ENCODE data around the gene THAP11. TPM values are rescaled to one million over a fixed set of nuclear protein-coding genes. Genes with fewer than 3 reads are reported as not detected.
"Not testable (repeated sequence)": the region's sequence is repeated elsewhere in the genome, so short reads cannot be mapped to it uniquely, and the experiment has no call there.

THAP11 gene
- total RNA-seq, 1 donor from 2014 or later = 64.0 TPM

GRCh38 chr16:67864044-67864443 is 21.9 kb downstream of the THAP11 start:
- DNase-seq = not testable (repeated sequence)

DNA sequence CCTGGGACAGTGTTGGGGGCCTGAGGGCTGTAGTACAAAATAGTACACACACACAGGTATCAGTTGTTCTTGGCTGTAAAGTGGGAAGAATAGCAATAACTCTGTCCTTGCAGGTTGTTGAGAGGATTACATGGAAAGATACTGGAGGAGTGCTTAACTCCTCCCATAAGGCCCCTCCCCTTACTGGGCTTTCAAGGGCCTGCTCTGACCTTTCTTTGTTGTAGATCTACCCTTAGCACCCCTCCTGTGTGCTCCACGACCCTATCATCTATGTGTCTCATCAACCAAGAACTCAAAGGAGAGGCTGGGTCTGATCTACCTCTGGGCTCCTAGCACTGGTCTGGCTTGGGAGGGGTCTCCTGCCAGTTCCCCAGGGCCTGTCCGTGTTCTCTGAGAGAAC is 22.5 kb downstream of the THAP11 start:
- no peak for DNase-seq

- DNase-seq = peak; percentile 68
These were observed 23.2 kb downstream of the THAP11 start for GRCh38 chr16:67865318-67865717.

GRCh38 chr16:67868290-67868689 is 26.2 kb downstream of the THAP11 start:
- no peak for DNase-seq

GRCh38 chr16:67869653-67870052 is 27.5 kb downstream of the THAP11 start:
- no peak for DNase-seq

GRCh38 chr16:67871256-67871655 is 29.1 kb downstream of the THAP11 start:
- no peak for DNase-seq

- DNase-seq = no peak
These were observed 30.1 kb downstream of the THAP11 start for GRCh38 chr16:67872131-67872630.

- peak; percentile 86 for DNase-seq
These were observed 30.7 kb downstream of the THAP11 start, which contains the start of gene EDC4 for GRCh38 chr16:67872631-67873434. Gene EDC4 (plus strand): TSS chr16:67873052. CDS start chr16:67873262, 210 bp downstream.

- DNase-seq = peak; percentile 23
These were observed 31.6 kb downstream of the THAP11 start for GRCh38 chr16:67873435-67874370.

DNA sequence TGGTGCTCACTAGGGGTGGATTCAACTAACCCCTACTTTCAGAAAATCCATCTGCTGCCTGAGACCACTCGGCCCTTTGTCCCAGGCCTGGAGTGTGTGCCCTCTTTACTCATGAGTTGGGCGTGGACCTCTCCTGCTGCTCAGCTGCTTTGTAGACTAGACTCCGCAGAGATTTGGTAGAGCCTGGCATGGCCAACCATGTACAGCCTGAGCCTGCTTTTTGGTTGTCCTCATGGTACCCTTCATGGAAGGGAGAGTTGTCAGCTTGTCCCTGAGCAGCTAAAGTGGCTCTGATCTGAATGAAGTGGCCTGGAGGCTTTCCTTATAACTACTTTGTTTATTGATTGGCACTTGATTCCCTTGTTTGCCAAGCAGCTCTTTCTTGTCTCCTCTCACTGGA is 32.3 kb downstream of the THAP11 start:
- DNase-seq = no peak

GRCh38 chr16:67877064-67877463 is 34.9 kb downstream of the THAP11 start:
- DNase-seq = no peak

DNA sequence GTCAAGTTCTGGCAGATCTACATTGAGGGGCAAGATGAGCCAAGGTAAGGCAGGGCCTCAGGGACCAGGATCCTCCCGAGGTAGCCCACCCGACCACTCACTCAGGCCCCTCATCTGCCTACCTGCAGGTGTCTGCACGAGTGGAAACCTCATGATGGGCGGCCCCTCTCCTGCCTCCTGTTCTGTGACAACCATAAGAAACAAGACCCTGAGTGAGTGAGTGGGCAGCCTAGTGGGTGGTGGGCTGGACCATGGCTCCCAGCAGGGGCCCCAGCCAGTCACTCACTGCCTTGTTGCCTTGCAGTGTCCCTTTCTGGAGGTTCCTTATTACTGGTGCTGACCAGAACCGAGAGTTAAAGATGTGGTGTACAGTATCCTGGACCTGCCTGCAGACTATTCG is 36.1 kb downstream of the THAP11 start:
- DNase-seq = no peak

DNA sequence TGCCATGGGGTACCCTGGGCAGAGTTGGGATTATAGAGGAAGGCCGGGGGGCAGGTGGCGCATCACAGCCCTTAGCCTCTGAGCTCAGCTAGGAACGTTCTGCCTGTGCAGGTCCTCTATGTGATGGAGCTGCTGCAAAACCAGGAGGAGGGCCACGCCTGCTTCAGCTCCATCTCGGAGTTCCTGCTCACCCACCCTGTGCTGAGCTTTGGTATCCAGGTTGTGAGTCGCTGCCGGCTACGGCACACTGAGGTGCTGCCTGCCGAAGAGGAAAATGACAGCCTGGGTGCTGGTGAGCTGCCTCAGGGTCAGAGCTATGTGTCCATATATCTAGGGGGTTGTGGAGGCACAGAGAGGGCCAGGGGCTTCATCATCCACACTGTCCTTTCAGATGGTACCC is 36.7 kb downstream of the THAP11 start:
- DNase-seq = no peak

- no peak for DNase-seq
These were observed 37.3 kb downstream of the THAP11 start for GRCh38 chr16:67879462-67879861.

DNA sequence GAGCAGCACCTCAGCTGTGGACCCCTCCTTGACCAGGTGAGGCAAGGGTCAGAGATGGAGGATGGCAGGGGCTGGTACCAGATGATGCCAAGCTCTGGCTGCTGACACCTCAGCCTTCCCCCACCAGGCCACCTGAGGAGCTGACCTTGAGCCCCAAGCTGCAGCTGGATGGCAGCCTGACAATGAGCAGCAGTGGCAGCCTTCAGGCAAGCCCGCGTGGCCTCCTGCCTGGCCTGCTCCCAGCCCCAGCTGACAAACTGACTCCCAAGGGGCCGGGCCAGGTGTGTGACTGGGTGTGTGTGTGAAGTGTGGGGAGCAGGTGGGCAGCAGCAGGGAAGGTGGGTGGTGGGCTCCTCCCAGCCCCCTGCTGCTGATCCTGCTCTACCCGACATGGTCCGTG is 37.8 kb downstream of the THAP11 start:
- no peak for DNase-seq

DNA sequence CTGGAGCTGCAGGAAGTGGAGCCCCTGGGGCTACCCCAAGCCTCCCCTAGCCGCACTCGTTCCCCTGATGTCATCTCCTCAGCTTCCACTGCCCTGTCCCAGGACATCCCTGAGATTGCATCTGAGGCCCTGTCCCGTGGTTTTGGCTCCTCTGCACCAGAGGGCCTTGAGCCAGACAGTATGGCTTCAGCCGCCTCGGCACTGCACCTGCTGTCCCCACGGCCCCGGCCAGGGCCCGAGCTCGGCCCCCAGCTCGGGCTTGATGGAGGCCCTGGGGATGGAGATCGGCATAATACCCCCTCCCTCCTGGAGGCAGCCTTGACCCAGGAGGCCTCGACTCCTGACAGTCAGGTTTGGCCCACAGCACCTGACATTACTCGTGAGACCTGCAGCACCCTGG is 38.5 kb downstream of the THAP11 start:
- DNase-seq = no peak

DNA sequence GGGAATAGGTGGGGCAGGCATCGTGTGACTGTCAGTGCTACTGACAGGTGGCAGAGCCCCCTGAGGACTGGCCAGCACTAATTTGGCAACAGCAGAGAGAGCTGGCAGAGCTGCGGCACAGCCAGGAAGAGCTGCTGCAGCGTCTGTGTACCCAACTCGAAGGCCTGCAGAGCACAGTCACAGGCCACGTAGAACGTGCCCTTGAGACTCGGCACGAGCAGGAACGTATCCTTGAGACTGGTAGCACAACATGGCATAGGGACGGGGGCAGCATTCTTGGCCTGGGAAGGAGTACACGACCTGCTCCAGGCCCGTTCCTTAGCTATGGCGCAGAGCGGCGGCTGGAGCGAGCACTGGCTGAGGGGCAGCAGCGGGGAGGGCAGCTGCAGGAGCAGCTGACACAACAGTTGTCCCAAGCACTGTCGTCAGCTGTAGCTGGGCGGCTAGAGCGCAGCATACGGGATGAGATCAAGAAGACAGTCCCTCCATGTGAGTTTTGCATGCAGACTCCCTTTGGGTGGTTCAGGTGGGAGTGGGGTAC is 39.6 kb downstream of the THAP11 start:
- no peak for DNase-seq

GRCh38 chr16:67882374-67883145 is 40.4 kb downstream of the THAP11 start:
- peak; percentile 52 for DNase-seq

- no peak for DNase-seq
These were observed 41.2 kb downstream of the THAP11 start for GRCh38 chr16:67883146-67883871.

DNA sequence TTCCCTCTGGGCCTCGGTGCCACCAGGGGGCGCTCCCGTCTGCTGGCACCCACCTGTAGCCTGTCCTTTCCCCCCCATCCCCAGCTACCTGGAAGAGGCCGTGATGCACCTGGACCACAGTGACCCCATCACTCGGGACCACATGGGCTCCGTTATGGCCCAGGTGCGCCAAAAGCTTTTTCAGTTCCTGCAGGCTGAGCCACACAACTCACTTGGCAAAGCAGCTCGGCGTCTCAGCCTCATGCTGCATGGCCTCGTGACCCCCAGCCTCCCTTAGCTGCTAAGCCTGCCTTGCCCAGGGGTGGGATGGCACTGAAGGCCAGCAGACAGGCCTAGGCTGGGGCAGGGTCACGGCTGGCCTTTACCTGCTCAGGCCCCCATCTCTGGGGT is 41.7 kb downstream of the THAP11 start:
- DNase-seq = peak; percentile 74

DNA sequence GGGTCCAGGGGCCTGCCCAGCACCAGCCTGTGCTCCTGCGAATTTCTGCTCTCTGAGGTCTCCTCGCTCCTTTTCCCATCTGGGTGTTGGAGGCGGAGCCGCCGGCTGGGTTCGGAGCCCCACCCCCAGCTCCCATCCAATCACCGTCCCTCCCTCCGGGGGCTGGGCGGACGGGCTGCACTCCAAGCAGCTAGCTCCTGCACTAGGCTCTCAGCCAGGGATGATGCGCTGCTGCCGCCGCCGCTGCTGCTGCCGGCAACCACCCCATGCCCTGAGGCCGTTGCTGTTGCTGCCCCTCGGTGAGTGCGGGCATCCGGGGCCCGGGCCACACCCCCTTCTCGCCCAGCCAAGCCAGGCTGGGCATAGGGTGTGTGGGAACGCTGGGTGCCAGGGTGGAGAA is 42.6 kb downstream of the THAP11 start, which contains the start of gene NRN1L:
Gene NRN1L (plus strand): TSS at position 202 of the 400 bp plus-strand sequence. CDS start 19 bp downstream, at position 221.
- DNase-seq = peak; percentile 51
